ENCODE measurements around the gene RHBDL1. TPM values are rescaled to one million over a fixed set of nuclear protein-coding genes. Genes with fewer than 3 reads are reported as not detected.
A peak's percentile ranks its signal among the peaks of the same experiment; 100 is the strongest.

The RHBDL1 gene
- total and polyA plus RNA-seq, 2 of the 8 experiments (the other 6 are each of a cell fraction or from before 2014, with no cell fraction given) = 4.0 to 8.1 TPM

GRCh38 chr16:680967-681745 is 5.7 kb downstream of the RHBDL1 start (continued):
- TF ChIP-seq TEAD4 (IDR thresholded peaks at IDR 0.05; ENCODE audit: low read depth, low read length) = no peak
- peak; percentile 15 for TF ChIP-seq TAF7 (optimal IDR thresholded peaks at IDR 0.05; ENCODE audit: borderline replicate concordance, low read depth, low read length)
